H1 (cell line): ENCODE data around the gene KBTBD13. TPM values are rescaled to one million over a fixed set of nuclear protein-coding genes. Genes with fewer than 3 reads are reported as not detected.
A peak's percentile ranks its signal among the peaks of the same experiment; 100 is the strongest.

ENCODE experiments used
- CTCF ChIA-PET: fragments of 300-600 bp; sonication (Branson Sonifier 250); formaldehyde crosslinking; loops from one replicate; lab custom pipeline; 2021; ENCODE audit not compliant: partially characterized antibody; lab: Charles Lee
- POLR2A ChIA-PET: fragments of 300-600 bp; sonication (Branson Sonifier 250); formaldehyde crosslinking; loops from one replicate; lab custom pipeline; 2021; ENCODE audit warnings: inconsistent platforms; ENCODE audit not compliant: partially characterized antibody; lab: Charles Lee
- DNase-seq, 2 experiments: peaks; one replicate each; pipeline versions ENCODE4 v3.0.0 to v3.0.0-alpha.2; 2010 to 2022; ENCODE audit warnings: low spot score in 2 of 2, low read depth in 1 of 2, mixed read lengths in 1 of 2
- FAIRE-seq: peaks from 2 replicates; lab custom pipeline; 2011; peaks lifted over from hg19 to GRCh38; lab: Jason Lieb, UNC
- H2AFZ ChIP-seq: 2 replicates; pipeline ENCODE4 v1.8.1; 2012; ENCODE audit warnings: low read length, inconsistent platforms
- H2AK5ac ChIP-seq: 2 replicates; pipeline ENCODE4 v1.6.1; 2013; ENCODE audit warnings: low read depth, low read length
- H2BK120ac ChIP-seq: replicated peaks from 2 replicates; pipeline ENCODE3; 2013; ENCODE audit warnings: low read depth, low read length, inconsistent platforms
- H2BK12ac ChIP-seq: 2 replicates; pipeline ENCODE4 v1.6.1; 2013; ENCODE audit warnings: low read depth, low read length
- H2BK15ac ChIP-seq: 2 replicates; pipeline ENCODE4 v1.6.1; 2013; ENCODE audit warnings: low read length
- H2BK20ac ChIP-seq: 2 replicates; pipeline ENCODE4 v1.6.1; 2013; ENCODE audit warnings: low read length
- H2BK5ac ChIP-seq: 2 replicates; pipeline ENCODE4 v1.6.1; 2013; ENCODE audit warnings: low read depth, low read length
- H3K14ac ChIP-seq: 2 replicates; pipeline ENCODE4 v1.6.1; 2013; ENCODE audit warnings: inconsistent platforms; ENCODE audit not compliant: insufficient read length
- H3K18ac ChIP-seq: 2 replicates; pipeline ENCODE4 v1.6.1; 2013; ENCODE audit warnings: low read length; ENCODE audit errors: extremely low read depth
- H3K23ac ChIP-seq: 2 replicates; pipeline ENCODE4 v1.6.1; 2013; ENCODE audit warnings: inconsistent platforms; ENCODE audit not compliant: insufficient read length
- H3K23me2 ChIP-seq: 2 replicates; pipeline ENCODE4 v1.6.1; 2013; ENCODE audit warnings: low read depth, low read length
- H3K27ac ChIP-seq: 2 replicates; pipeline ENCODE4 v1.6.1; 2011; ENCODE audit warnings: low read depth, low read length, inconsistent platforms
- H3K27me3 ChIP-seq, 4 experiments: replicated peaks in 1 of 4; 1 replicate in 1 of 4; 2 replicates in 3 of 4; pipeline versions ENCODE4 v1.6.1 to v1.8.1; 2011 to 2013; ENCODE audit warnings: low read length in 3 of 4, mild to moderate bottlenecking in 3 of 4, inconsistent platforms in 2 of 4, mixed read lengths in 2 of 4, moderate library complexity in 1 of 4; ENCODE audit not compliant: control insufficient read depth in 3 of 4, insufficient read depth in 3 of 4; ENCODE audit errors: extremely low read depth in 1 of 4
- H3K36me3 ChIP-seq, 4 experiments: 2 replicates each; pipeline versions ENCODE4 v1.6.1 to v1.8.1; 2011 to 2013; ENCODE audit warnings: mild to moderate bottlenecking in 4 of 4, low read length in 3 of 4, moderate library complexity in 2 of 4, control low read depth in 1 of 4, inconsistent platforms in 1 of 4; ENCODE audit not compliant: insufficient read depth in 4 of 4, control insufficient read depth in 2 of 4
- H3K4ac ChIP-seq: replicated peaks from 2 replicates; pipeline ENCODE3; 2013; ENCODE audit warnings: low read length, low read depth, mixed read lengths, inconsistent platforms; ENCODE audit not compliant: insufficient read length
- H3K4me1 ChIP-seq, 4 experiments: replicated peaks in 1 of 4; 1 replicate in 1 of 4; 2 replicates in 3 of 4; pipeline versions ENCODE4 v1.6.1 to v1.8.1; 2011 to 2013; ENCODE audit warnings: low read length in 3 of 4, inconsistent platforms in 2 of 4, mixed read lengths in 1 of 4; ENCODE audit not compliant: insufficient read depth in 4 of 4, control insufficient read depth in 3 of 4
- H3K4me2 ChIP-seq, 2 experiments: 2 replicates each; pipeline versions ENCODE4 v1.6.1 to v1.8.1; 2011 to 2013; ENCODE audit warnings: low read depth in 2 of 2, low read length in 2 of 2, control low read depth in 1 of 2, inconsistent platforms in 1 of 2, mild to moderate bottlenecking in 1 of 2; ENCODE audit not compliant: insufficient read depth in 1 of 2
- H3K4me3 ChIP-seq, 4 experiments: fragments of 200-600, 300-600 bp in 1 of 4; sonication (generic), shearing (Covaris generic), sonication (Bioruptor Twin) in 1 of 4; 2 replicates each; pipeline versions ENCODE4 v1.5.1 to v1.8.1; 2011 to 2016; ENCODE audit warnings: low read length in 4 of 4, low read depth in 3 of 4, control low read depth in 2 of 4, inconsistent platforms in 2 of 4, mild to moderate bottlenecking in 2 of 4, mixed read lengths in 1 of 4, moderate library complexity in 1 of 4; ENCODE audit not compliant: insufficient read depth in 2 of 4; ENCODE audit errors: extremely low read depth in 1 of 4
- H3K56ac ChIP-seq: replicated peaks from 2 replicates; pipeline ENCODE3; 2013; ENCODE audit warnings: low read depth, mild to moderate bottlenecking, mixed read lengths, low read length, inconsistent platforms; ENCODE audit not compliant: insufficient read length
- H3K79me1 ChIP-seq: 2 replicates; pipeline ENCODE4 v1.6.1; 2013; ENCODE audit warnings: low read depth, low read length, control low read depth
- H3K79me2 ChIP-seq, 2 experiments: 2 replicates each; pipeline versions ENCODE4 v1.6.1 to v1.8.1; 2012 to 2013; ENCODE audit warnings: low read length in 2 of 2, mild to moderate bottlenecking in 2 of 2, inconsistent platforms in 1 of 2; ENCODE audit not compliant: insufficient read depth in 2 of 2, control insufficient read depth in 1 of 2
- H3K9ac ChIP-seq, 4 experiments: replicated peaks in 1 of 4; 1 replicate in 1 of 4; 2 replicates in 3 of 4; pipeline versions ENCODE4 v1.6.1 to v1.8.1; 2011 to 2013; ENCODE audit warnings: low read depth in 3 of 4, low read length in 3 of 4, control low read depth in 2 of 4, mild to moderate bottlenecking in 2 of 4, moderate library complexity in 2 of 4, inconsistent platforms in 1 of 4; ENCODE audit errors: extremely low read depth in 1 of 4
- H3K9me3 ChIP-seq, 2 experiments: 2 replicates each; pipeline versions ENCODE4 v1.6.1 to v1.8.1; 2012 to 2013; ENCODE audit warnings: mild to moderate bottlenecking in 2 of 2, moderate library complexity in 2 of 2, control low read depth in 1 of 2, inconsistent platforms in 1 of 2, low read depth in 1 of 2, low read length in 1 of 2, mixed read lengths in 1 of 2; ENCODE audit not compliant: insufficient read depth in 2 of 2
- H4K20me1 ChIP-seq, 2 experiments: replicated peaks in 1 of 2; 2 replicates each; pipeline versions ENCODE3 to v1.8.1; 2011 to 2013; ENCODE audit warnings: inconsistent platforms in 2 of 2, low read length in 2 of 2, mild to moderate bottlenecking in 1 of 2; ENCODE audit not compliant: insufficient read depth in 2 of 2, control insufficient read depth in 1 of 2
- H4K5ac ChIP-seq: 2 replicates; pipeline ENCODE4 v1.6.1; 2013; ENCODE audit warnings: low read length, low read depth, mixed read lengths, inconsistent platforms; ENCODE audit not compliant: insufficient read length
- H4K8ac ChIP-seq: 2 replicates; pipeline ENCODE4 v1.8.0; 2013; ENCODE audit warnings: mild to moderate bottlenecking, moderate library complexity, low read length, inconsistent platforms; ENCODE audit not compliant: insufficient read depth; ENCODE audit errors: extremely low read depth
- H4K91ac ChIP-seq: replicated peaks from 2 replicates; pipeline ENCODE3; 2013; ENCODE audit warnings: low read length, mixed read lengths, inconsistent platforms; ENCODE audit not compliant: insufficient read length
- CTCF ChIP-seq, 3 experiments: IDR thresholded peaks; 1 replicate in 2 of 3; 2 replicates in 1 of 3; pipeline versions ENCODE4 v1.5.1 to v1.6.1; 2011; ENCODE audit warnings: low read length in 3 of 3, mild to moderate bottlenecking in 3 of 3, inconsistent platforms in 2 of 3, low read depth in 1 of 3, moderate library complexity in 1 of 3; ENCODE audit not compliant: insufficient read depth in 1 of 3; ENCODE audit errors: control extremely low read depth in 1 of 3
- E2F6 ChIP-seq: IDR thresholded peaks from 2 replicates; pipeline ENCODE4 v1.6.1; 2012; ENCODE audit warnings: inconsistent platforms
- GABPA ChIP-seq: IDR thresholded peaks from 2 replicates; pipeline ENCODE4 v1.6.1; 2011; ENCODE audit warnings: mild to moderate bottlenecking, low read length, moderate library complexity, borderline replicate concordance; ENCODE audit not compliant: insufficient read depth
- NRF1 ChIP-seq: IDR thresholded peaks from 2 replicates; pipeline ENCODE4 v1.6.1; 2011; ENCODE audit warnings: mild to moderate bottlenecking, low read depth, low read length, improper control_type of control experiment
- POU5F1 ChIP-seq: IDR thresholded peaks from 2 replicates; pipeline ENCODE4 v1.6.1; 2011; ENCODE audit warnings: low read depth, mild to moderate bottlenecking, low read length, moderate library complexity
- SAP30 ChIP-seq: fragments of 300-600 bp; sonication (generic); IDR thresholded peaks from 2 replicates; pipeline ENCODE4 v1.7.1; 2012; ENCODE audit warnings: low read length, moderate library complexity, mild to moderate bottlenecking, inconsistent platforms; ENCODE audit not compliant: insufficient read depth, insufficient replicate concordance
- SUZ12 ChIP-seq: fragments of 200-600 bp; sonication (generic); IDR thresholded peaks from 2 replicates; pipeline ENCODE4 v1.6.1; 2012; ENCODE audit warnings: mild to moderate bottlenecking, inconsistent platforms, low read length, moderate library complexity, mixed read lengths
- TAF1 ChIP-seq: IDR thresholded peaks from 2 replicates; pipeline ENCODE4 v1.6.1; 2011; ENCODE audit warnings: mild to moderate bottlenecking, low read depth, low read length
- WGBS, 2 experiments: shearing (Covaris generic) in 1 of 2; methylation state at CpG; one replicate each; pipeline versions ENCODE4 v1.1.6 to v1.1.7; 2013 to 2015; ENCODE audit warnings: low lambda C conversion rate in 2 of 2, mixed read lengths in 2 of 2, inconsistent platforms in 1 of 2, low coverage in 1 of 2, missing lambda C conversion rate in 1 of 2; ENCODE audit not compliant: insufficient replicate concordance in 2 of 2, insufficient coverage in 1 of 2, insufficient read length in 1 of 2; ENCODE audit errors: extremely low coverage in 1 of 2, missing lambda C conversion rate in 1 of 2; 5-methylcytosine and 5-hydroxymethylcytosine counted together
- polyA plus RNA-seq, 7 experiments: library from polyadenylated mRNA; depleted of rRNA in 3 of 7; stranded (reverse) in 5 of 7; unstranded in 2 of 7; fragments of >200 nt in 5 of 7; fragments of 200-250 nt in 2 of 7; gene quantifications; 1 replicate in 5 of 7; 2 replicates in 1 of 7; 4 replicates in 1 of 7; pipeline versions ENCODE4 v1.2.1 to v1.2.3, GENCODE V29; 2011 to 2013; ENCODE audit warnings: missing spikeins in 2 of 7, mixed read lengths in 2 of 7
- total RNA-seq: library from RNA; stranded (reverse); fragmentation: NEBNext Ultra II Directional; extraction: Animal tissue kit (Norgen Biotek cat#: 25700); gene quantifications from 2 replicates; pipeline ENCODE4 v1.2.1, GENCODE V29; 2021

KBTBD13 gene
- total and polyA plus RNA-seq, 2 of the 8 experiments (the other 6 are each of a cell fraction or from before 2014, with no cell fraction given), result not detected

- Histone ChIP-seq H3K36me3 (no peaks in the 10 kb centered on the region), H4K91ac (peak overlapping the region; percentile 34), H3K9me3 (peaks cover 0 to 3% of the 10 kb centered on the region in 2 experiments; a peak in 1 of 4 replicates), H4K20me1 (no peaks in the 10 kb centered on the region), H3K79me2 (no peaks in the 10 kb centered on the region), H3K23me2 (no peaks in the 10 kb centered on the region; the same call in 1 of the 2 replicates), H2AFZ (peak overlapping the region; percentile 36; the same call in 1 of the 2 replicates), H2BK120ac (no peak overlapping the region), H3K4ac (peak overlapping the region; percentile 15), H3K4me3 (no peak overlapping the region), H2BK15ac (0 out of 2 replicates have a peak overlapping the region, but pooled peaks have one; percentile 61), H3K4me2 (0 out of 4 replicates have a peak overlapping the region, but pooled peaks of 1 of the 2 experiments have one; percentile 39), H4K8ac (peak overlapping the region; percentile 79; the same call in 1 of the 2 replicates), H3K27me3 (peaks cover 0 to 9% (median 8%) of the 10 kb centered on the region in 4 experiments; a peak in 5 of 7 replicates), H4K5ac (no peak overlapping the region), H3K9ac (no peak overlapping the region), H3K79me1 (no peaks in the 10 kb centered on the region), H2AK5ac (no peak overlapping the region), H3K27ac (no peak overlapping the region), H3K4me1 (peaks cover 3 to 13% (median 7%) of the 10 kb centered on the region in 4 experiments; a peak in 5 of 7 replicates), H2BK20ac (peak overlapping the region; percentile 90; the same call in 1 of the 2 replicates), H3K23ac (no peak overlapping the region), H3K56ac (no peak overlapping the region), H2BK12ac (peak overlapping the region; percentile 90; the same call in 1 of the 2 replicates), H3K14ac (no peak overlapping the region), H3K18ac (no peak overlapping the region), H2BK5ac (no peak overlapping the region)
- no peak for FAIRE-seq
- CTCF ChIA-PET, result interaction anchor here (0.7 to 32.9 kb wide), 14 partner anchors 7 to 94 kb away, joined by 3 to 1213 read pairs (median 6); partner anchors contain the start of genes RASL12 and SLC51B
- POLR2A ChIA-PET, result interaction anchor here (0.9 to 14.5 kb wide), 6 partner anchors 9 to 388 kb away, joined by 3 to 93 read pairs (median 4); partner anchors contain the start of gene RASL12
- WGBS, 2 experiments, result 18% methylated on average over 24 of the region's 24 CpGs; no CpG with 5 or more reads in 1 of the 2 experiments
- DNase-seq, result peak; percentile 84 to 85
- TF ChIP-seq POU5F1, result no peak
- no peak for TF ChIP-seq TAF1
- TF ChIP-seq NRF1, result no peak
- no peak for TF ChIP-seq SAP30
- TF ChIP-seq SUZ12, result no peak
- TF ChIP-seq E2F6, result peak; percentile 97
- TF ChIP-seq GABPA, result peak; percentile 55; the same call in 1 of the 2 replicates
- TF ChIP-seq CTCF (IDR thresholded peaks at IDR 0.05; ENCODE audit: control extremely low read depth in 1 of 3, insufficient read depth in 1 of 3, low read depth in 1 of 3, low read length in 3 of 3), result peak; percentile 77 to 95 (median 86)
These were observed 1.4 kb downstream of the KBTBD13 start for GRCh38 chr15:65077981-65078352.
